ENCODE results near the gene FBXO31. TPM values are rescaled to one million over a fixed set of nuclear protein-coding genes. Genes with fewer than 3 reads are reported as not detected.

Gene FBXO31
- total and polyA plus RNA-seq, 9 of the 15 experiments (the other 6 are each of a cell fraction or from before 2014, with no cell fraction given): 0.18 to 33.3 (median 10.9) TPM

DNA sequence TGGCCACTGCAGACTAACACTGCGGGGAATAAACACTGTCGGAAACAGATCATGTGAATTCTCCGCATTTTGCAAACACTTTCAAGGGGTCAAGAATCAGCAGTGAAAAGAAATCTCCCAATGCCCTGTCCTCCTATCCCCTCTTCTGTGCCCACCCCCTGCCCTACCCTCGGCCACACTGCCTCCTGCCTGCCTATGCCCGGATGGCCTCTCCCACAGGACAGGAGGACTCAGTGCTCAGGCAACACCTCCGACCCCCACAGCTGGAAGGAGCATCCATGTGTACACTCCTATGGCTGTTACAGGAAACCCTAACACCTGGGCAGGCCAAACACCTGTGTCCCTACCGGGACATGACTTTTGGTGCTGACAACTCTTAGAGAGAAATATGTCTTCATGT lies 24.5 kb downstream of the FBXO31 start:
- Histone ChIP-seq H3K4me1 (replicated peaks in 1 of 2; ENCODE audit: control insufficient read depth in 2 of 2, insufficient read depth in 2 of 2, low read length in 2 of 2) (peaks cover 8 to 9% of the 10 kb centered on the region in 2 experiments), H3K9me1 (ENCODE audit: control insufficient read depth, insufficient read depth, low read length) (peaks cover 2% of the 10 kb centered on the region), H3K27ac (ENCODE audit: extremely low read depth, low read depth, low read length) (no peak overlapping the region), H3K9me3 (replicated peaks; ENCODE audit: control insufficient read depth, insufficient read depth, low read depth, low read length) (no peaks in the 10 kb centered on the region), H3K4me3 (no peak overlapping the region), H3K79me2 (ENCODE audit: control insufficient read depth, insufficient read depth, low read length) (peaks cover 19% of the 10 kb centered on the region), H3K27me3 (ENCODE audit: control insufficient read depth in 2 of 2, insufficient read depth in 2 of 2, low read length in 2 of 2) (no peaks in the 10 kb centered on the region), H3K9ac (ENCODE audit: insufficient read depth in 1 of 2, low read depth in 2 of 2, low read length in 2 of 2) (no peak overlapping the region), H3K36me3 (ENCODE audit: control insufficient read depth, insufficient read depth, low read length) (peaks cover 67% of the 10 kb centered on the region; the same call in 2 of the 3 replicates), H4K20me1 (replicated peaks; ENCODE audit: control insufficient read depth, insufficient read depth, low read length) (peaks cover 9% of the 10 kb centered on the region), H3K4me2 (ENCODE audit: insufficient read depth, low read length) (no peak overlapping the region), H2AFZ (ENCODE audit: low read depth, low read length) (no peak overlapping the region)
- CTCF ChIA-PET (ENCODE audit: low intra/inter-chr PET ratio): no interaction called here
- 96% methylated on average over 7 of the region's 7 CpGs for WGBS (ENCODE audit: insufficient coverage, low coverage, missing lambda C conversion rate)
- DNase-seq (ENCODE audit: extremely low read depth in 1 of 4, low spot score in 3 of 4) (no peak), ATAC-seq (no peak), FAIRE-seq (no peak)
- POLR2A ChIA-PET: interaction anchor here (1.6 to 1.8 kb wide), 2 partner anchors 10 to 11 kb away, joined by 4 to 6 read pairs; no protein-coding TSS in a partner anchor
- no TSS peak for BruUV-seq (replicated peaks)
- in situ Hi-C loops (cut with MboI): no loop called here
- intact Hi-C loops (cut with micrococcal nuclease): no loop called here
- TF ChIP-seq, protein P1, sequence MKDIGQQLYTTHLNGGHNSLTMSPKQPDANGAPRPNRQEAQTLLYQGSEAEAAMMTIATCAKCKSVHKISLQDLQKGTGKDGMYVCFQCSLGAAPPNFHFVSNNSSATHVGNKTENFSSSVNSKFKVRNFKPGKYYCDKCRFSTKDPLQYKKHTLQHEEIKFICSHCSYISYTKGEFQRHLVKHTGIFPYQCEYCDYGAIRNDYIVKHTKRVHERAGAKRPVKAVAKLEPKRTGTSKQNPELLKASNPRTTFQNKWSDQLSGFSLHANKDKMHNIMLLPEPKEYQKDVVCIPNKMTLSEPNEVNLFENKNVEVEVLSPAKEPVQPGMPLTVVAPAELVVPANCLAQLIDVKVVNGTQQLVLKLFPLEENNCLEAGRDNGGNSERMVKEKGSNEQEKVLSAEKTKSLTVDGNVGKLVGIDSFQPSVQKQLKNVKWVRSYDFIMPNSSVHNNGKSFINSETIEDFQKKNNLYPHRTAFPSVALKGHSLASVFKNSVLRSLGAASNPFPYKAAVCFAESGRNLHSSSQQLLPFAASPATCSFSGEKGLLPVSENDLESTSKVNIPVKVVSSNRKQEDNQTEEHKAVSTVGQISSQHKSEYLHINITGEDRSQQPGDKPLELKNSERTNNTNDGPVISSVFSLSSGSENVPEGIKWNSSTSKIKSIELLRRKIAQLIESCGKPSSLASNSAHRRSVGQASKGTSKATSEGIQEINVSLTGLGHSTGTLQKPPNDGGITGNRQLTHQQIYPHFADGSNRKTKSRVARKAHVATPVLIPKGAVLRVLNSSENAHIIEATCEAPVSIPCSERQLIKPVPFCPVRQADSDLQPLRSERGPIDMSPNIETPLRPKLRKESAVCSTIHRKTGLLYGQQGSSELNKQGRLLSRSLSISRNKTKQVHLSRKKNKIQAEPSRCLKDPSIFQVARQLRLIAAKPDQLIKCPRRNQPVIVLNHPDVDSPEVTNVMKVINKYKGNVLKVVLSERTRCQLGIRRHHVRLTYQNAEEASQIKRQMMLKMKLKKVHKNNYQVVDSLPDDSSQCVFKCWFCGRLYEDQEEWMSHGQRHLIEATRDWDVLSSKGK (CRISPR knock-in tag; IDR thresholded peaks at IDR 0.05): no peak
- no peak for TF ChIP-seq HNRNPLL (IDR thresholded peaks at IDR 0.05; ENCODE audit: low read depth, low read length, poor library complexity, severe bottlenecking)
- TF ChIP-seq NR1H2 (CRISPR knock-in tag; IDR thresholded peaks at IDR 0.05): no peak
- no peak for TF ChIP-seq SRSF9 (IDR thresholded peaks at IDR 0.05; ENCODE audit: borderline replicate concordance, low read depth, low read length)
- TF ChIP-seq HNRNPK (IDR thresholded peaks at IDR 0.05; ENCODE audit: low read depth, low read length, poor library complexity, severe bottlenecking): no peak
- TF ChIP-seq, protein P2, sequence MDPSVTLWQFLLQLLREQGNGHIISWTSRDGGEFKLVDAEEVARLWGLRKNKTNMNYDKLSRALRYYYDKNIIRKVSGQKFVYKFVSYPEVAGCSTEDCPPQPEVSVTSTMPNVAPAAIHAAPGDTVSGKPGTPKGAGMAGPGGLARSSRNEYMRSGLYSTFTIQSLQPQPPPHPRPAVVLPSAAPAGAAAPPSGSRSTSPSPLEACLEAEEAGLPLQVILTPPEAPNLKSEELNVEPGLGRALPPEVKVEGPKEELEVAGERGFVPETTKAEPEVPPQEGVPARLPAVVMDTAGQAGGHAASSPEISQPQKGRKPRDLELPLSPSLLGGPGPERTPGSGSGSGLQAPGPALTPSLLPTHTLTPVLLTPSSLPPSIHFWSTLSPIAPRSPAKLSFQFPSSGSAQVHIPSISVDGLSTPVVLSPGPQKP (CRISPR knock-in tag; IDR thresholded peaks at IDR 0.05): no peak
- TF ChIP-seq ETV1 (tag; conservative IDR thresholded peaks at IDR 0.05; ENCODE audit: low read depth): no peak
- no peak for TF ChIP-seq GATA2 (CRISPR knock-in tag; IDR thresholded peaks at IDR 0.05)
- TF ChIP-seq GABPB2 (CRISPR knock-in tag; conservative IDR thresholded peaks at IDR 0.05): no peak
- TF ChIP-seq, protein P3, sequence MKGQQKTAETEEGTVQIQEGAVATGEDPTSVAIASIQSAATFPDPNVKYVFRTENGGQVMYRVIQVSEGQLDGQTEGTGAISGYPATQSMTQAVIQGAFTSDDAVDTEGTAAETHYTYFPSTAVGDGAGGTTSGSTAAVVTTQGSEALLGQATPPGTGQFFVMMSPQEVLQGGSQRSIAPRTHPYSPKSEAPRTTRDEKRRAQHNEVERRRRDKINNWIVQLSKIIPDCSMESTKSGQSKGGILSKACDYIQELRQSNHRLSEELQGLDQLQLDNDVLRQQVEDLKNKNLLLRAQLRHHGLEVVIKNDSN (CRISPR knock-in tag; IDR thresholded peaks at IDR 0.05): no peak
- no peak for TF ChIP-seq TEAD4 (IDR thresholded peaks at IDR 0.05; ENCODE audit: low read length)
- TF ChIP-seq TEAD4 (CRISPR knock-in tag; IDR thresholded peaks at IDR 0.05; ENCODE audit: borderline replicate concordance): no peak
- TF ChIP-seq, protein P4, sequence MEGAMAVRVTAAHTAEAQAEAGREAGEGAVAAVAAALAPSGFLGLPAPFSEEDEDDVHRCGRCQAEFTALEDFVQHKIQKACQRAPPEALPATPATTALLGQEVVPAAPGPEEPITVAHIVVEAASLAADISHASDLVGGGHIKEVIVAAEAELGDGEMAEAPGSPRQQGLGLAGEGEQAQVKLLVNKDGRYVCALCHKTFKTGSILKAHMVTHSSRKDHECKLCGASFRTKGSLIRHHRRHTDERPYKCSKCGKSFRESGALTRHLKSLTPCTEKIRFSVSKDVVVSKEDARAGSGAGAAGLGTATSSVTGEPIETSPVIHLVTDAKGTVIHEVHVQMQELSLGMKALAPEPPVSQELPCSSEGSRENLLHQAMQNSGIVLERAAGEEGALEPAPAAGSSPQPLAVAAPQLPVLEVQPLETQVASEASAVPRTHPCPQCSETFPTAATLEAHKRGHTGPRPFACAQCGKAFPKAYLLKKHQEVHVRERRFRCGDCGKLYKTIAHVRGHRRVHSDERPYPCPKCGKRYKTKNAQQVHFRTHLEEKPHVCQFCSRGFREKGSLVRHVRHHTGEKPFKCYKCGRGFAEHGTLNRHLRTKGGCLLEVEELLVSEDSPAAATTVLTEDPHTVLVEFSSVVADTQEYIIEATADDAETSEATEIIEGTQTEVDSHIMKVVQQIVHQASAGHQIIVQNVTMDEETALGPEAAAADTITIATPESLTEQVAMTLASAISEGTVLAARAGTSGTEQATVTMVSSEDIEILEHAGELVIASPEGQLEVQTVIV (CRISPR knock-in tag; IDR thresholded peaks at IDR 0.05; ENCODE audit: borderline replicate concordance): no peak
- no peak for TF ChIP-seq POLR3G (IDR thresholded peaks at IDR 0.05; ENCODE audit: extremely low read depth, insufficient read length, insufficient replicate concordance)
- no peak for TF ChIP-seq BRF1 (IDR thresholded peaks at IDR 0.05; ENCODE audit: borderline replicate concordance, extremely low read depth, insufficient read length)

Data from K562 (cell line).